SK-N-SH (cell line): ENCODE measurements around the gene CEP57. TPM values are rescaled to one million over a fixed set of nuclear protein-coding genes. Genes with fewer than 3 reads are reported as not detected.

Source experiments
- CHD2 ChIP-seq: fragments of 150-350 bp; IDR thresholded peaks from 2 replicates; pipeline ENCODE4 v1.6.1; 2018; ENCODE audit warnings: low read length; ENCODE audit not compliant: partially characterized antibody
- CTCF ChIP-seq: fragments of 200-600 bp; sonication (generic); IDR thresholded peaks from 2 replicates; pipeline ENCODE4 v1.6.1; 2017; ENCODE audit warnings: antibody characterized with exemption, mild to moderate bottlenecking, moderate library complexity
- ELF1 ChIP-seq: IDR thresholded peaks from 2 replicates; pipeline ENCODE4 v1.4.0; 2012
- EP300 ChIP-seq, 2 experiments: IDR thresholded peaks; 2 replicates each; pipeline versions ENCODE4 v1.4.0 to v1.6.1; 2012; ENCODE audit warnings: borderline replicate concordance in 1 of 2, low read depth in 1 of 2, low read length in 1 of 2
- EZH2phosphoT487 ChIP-seq: fragments of 200-600 bp; sonication (generic); IDR thresholded peaks from 2 replicates; pipeline ENCODE4 v1.6.1; 2017; ENCODE audit warnings: low read depth, mixed run types, mild to moderate bottlenecking, antibody characterized with exemption, moderate library complexity, borderline replicate concordance
- FOSL2 ChIP-seq: IDR thresholded peaks from 2 replicates; pipeline ENCODE4 v1.4.0; 2012; ENCODE audit warnings: low read depth, mild to moderate bottlenecking, moderate library complexity, borderline replicate concordance
- FOXJ3 ChIP-seq: sonication (generic); formaldehyde crosslinking; IDR thresholded peaks from 2 replicates; pipeline ENCODE4 v1.5.1; 2020; ENCODE audit warnings: mild to moderate bottlenecking, missing genetic modification reagents
- FOXM1 ChIP-seq: IDR thresholded peaks from 2 replicates; pipeline ENCODE4 v1.4.0; 2012; ENCODE audit warnings: low read depth, mild to moderate bottlenecking
- GABPA ChIP-seq: IDR thresholded peaks from 2 replicates; pipeline ENCODE4 v1.4.0; 2012; ENCODE audit warnings: low read depth, mild to moderate bottlenecking
- GATA2 ChIP-seq: sonication (generic); formaldehyde crosslinking; IDR thresholded peaks from 2 replicates; pipeline ENCODE4 v1.5.0; 2020; ENCODE audit warnings: mild to moderate bottlenecking, missing genetic modification reagents
- JUND ChIP-seq: IDR thresholded peaks from 2 replicates; pipeline ENCODE4 v1.4.0; 2012
- MAX ChIP-seq: IDR thresholded peaks from 2 replicates; pipeline ENCODE4 v1.4.0; 2012; ENCODE audit warnings: low read depth
- MEF2A ChIP-seq: IDR thresholded peaks from 2 replicates; pipeline ENCODE4 v1.4.0; 2012; ENCODE audit warnings: low read depth, borderline replicate concordance
- MXI1 ChIP-seq: IDR thresholded peaks from 2 replicates; pipeline ENCODE4 v1.6.1; 2012; ENCODE audit warnings: mild to moderate bottlenecking, low read depth, low read length, improper control_type of control experiment
- POLR2AphosphoS5 ChIP-seq: IDR thresholded peaks from 2 replicates; pipeline ENCODE4 v1.6.1; 2012; ENCODE audit warnings: low read depth, low read length
- RAD21 ChIP-seq: IDR thresholded peaks from 2 replicates; pipeline ENCODE4 v1.6.1; 2012; ENCODE audit warnings: mild to moderate bottlenecking, low read length
- RXRA ChIP-seq: IDR thresholded peaks from 2 replicates; pipeline ENCODE4 v1.4.0; 2012; ENCODE audit warnings: low read depth, mild to moderate bottlenecking, borderline replicate concordance
- SMC3 ChIP-seq: IDR thresholded peaks from 2 replicates; pipeline ENCODE4 v1.6.1; 2012; ENCODE audit warnings: low read depth, low read length, improper control_type of control experiment
- TAF1 ChIP-seq: IDR thresholded peaks from 2 replicates; pipeline ENCODE4 v1.6.1; 2012; ENCODE audit warnings: low read depth, mild to moderate bottlenecking, low read length, moderate library complexity, borderline replicate concordance
- TCF12 ChIP-seq: IDR thresholded peaks from 2 replicates; pipeline ENCODE4 v1.4.0; 2012
- USF1 ChIP-seq: IDR thresholded peaks from 2 replicates; pipeline ENCODE4 v1.4.0; 2012; ENCODE audit warnings: low read depth, borderline replicate concordance
- YY1 ChIP-seq: IDR thresholded peaks from 2 replicates; pipeline ENCODE4 v1.4.0; 2012; ENCODE audit warnings: low read depth, mild to moderate bottlenecking
- polyA plus RNA-seq, 3 experiments: library from polyadenylated mRNA; depleted of rRNA; stranded (reverse); fragments of >200 nt; gene quantifications; 2 replicates each; pipeline ENCODE4 v1.2.3, GENCODE V29; 2012
- TF ChIP-seq, protein P1 (sequence below): IDR thresholded peaks from 2 replicates; pipeline ENCODE4; 2012
- TF ChIP-seq, protein P2 (sequence below): fragments of 150-350 bp; IDR thresholded peaks from 2 replicates; pipeline ENCODE4 v1.6.1; 2016; ENCODE audit warnings: mild to moderate bottlenecking, low read depth, low read length

The CEP57 gene
- polyA plus RNA-seq, 1 of the 3 experiments (the other 2 are of a cell fraction), result 12.2 TPM

- TF ChIP-seq EP300 (IDR thresholded peaks at IDR 0.05; ENCODE audit: borderline replicate concordance in 1 of 2, low read depth in 1 of 2, low read length in 1 of 2) (no peak), YY1 (no peak), FOSL2 (peak; percentile 49; the same call in 1 of the 2 replicates), TAF1 (no peak), GABPA (no peak), RAD21 (peak; percentile 64), MAX (no peak), USF1 (no peak), FOXM1 (no peak), GATA2 (CRISPR knock-in tag) (no peak), SMC3 (peak; percentile 56), TCF12 (no peak), MXI1 (no peak), EZH2phosphoT487 (no peak), MEF2A (no peak), CTCF (peak; percentile 70), JUND (no peak), POLR2AphosphoS5 (no peak), RXRA (no peak), ELF1 (no peak), CHD2 (no peak), FOXJ3 (CRISPR knock-in tag) (no peak)
- TF ChIP-seq, protein P1, sequence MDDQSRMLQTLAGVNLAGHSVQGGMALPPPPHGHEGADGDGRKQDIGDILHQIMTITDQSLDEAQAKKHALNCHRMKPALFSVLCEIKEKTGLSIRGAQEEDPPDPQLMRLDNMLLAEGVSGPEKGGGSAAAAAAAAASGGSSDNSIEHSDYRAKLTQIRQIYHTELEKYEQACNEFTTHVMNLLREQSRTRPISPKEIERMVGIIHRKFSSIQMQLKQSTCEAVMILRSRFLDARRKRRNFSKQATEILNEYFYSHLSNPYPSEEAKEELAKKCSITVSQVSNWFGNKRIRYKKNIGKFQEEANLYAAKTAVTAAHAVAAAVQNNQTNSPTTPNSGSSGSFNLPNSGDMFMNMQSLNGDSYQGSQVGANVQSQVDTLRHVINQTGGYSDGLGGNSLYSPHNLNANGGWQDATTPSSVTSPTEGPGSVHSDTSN, result no peak
- TF ChIP-seq, protein P2, sequence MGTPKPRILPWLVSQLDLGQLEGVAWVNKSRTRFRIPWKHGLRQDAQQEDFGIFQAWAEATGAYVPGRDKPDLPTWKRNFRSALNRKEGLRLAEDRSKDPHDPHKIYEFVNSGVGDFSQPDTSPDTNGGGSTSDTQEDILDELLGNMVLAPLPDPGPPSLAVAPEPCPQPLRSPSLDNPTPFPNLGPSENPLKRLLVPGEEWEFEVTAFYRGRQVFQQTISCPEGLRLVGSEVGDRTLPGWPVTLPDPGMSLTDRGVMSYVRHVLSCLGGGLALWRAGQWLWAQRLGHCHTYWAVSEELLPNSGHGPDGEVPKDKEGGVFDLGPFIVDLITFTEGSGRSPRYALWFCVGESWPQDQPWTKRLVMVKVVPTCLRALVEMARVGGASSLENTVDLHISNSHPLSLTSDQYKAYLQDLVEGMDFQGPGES, result no peak
Measured at GRCh38 chr11:95849087-95849825, 59.0 kb downstream of the CEP57 start (continued).
